HCT116 (cell line): ENCODE results near the gene OSCP1. TPM values are rescaled to one million over a fixed set of nuclear protein-coding genes. Genes with fewer than 3 reads are reported as not detected.

Experiments used
- ATAC-seq: fragments of 200-7000 bp; cut with Tn5 transposase; 2 replicates; pipeline ENCODE4 v1.9.1; 2020; ENCODE audit warnings: mild to moderate bottlenecking, moderate library complexity
- BruUV-seq: library from RNA; stranded (reverse); fragments of 400-500 nt; replicated peaks from 2 replicates; lab custom pipeline; 2021; lab: Mats Ljungman, UMichigan
- CTCF ChIA-PET: fragments of 300-600 bp; sonication (Branson Sonifier 250); formaldehyde crosslinking; loops from one replicate; lab custom pipeline; 2021; ENCODE audit warnings: antibody characterized with exemption; lab: Charles Lee
- POLR2A ChIA-PET: fragments of 300-600, 350-600 bp; sonication (Branson Sonifier 250); formaldehyde crosslinking; loops from one replicate; lab custom pipeline; 2021; ENCODE audit warnings: antibody characterized with exemption; lab: Charles Lee
- RAD21 ChIA-PET, 2 experiments: fragments of 300-600 bp; sonication (Branson Sonifier 250); formaldehyde crosslinking; loops; one replicate each; lab custom pipeline; 2023; ENCODE audit warnings: low total read pairs in 2 of 2; ENCODE audit not compliant: uncharacterized antibody in 2 of 2, unreplicated experiment in 2 of 2, low non-redundant PET in 1 of 2; lab: Charles Lee
- DNase-seq: peaks from one replicate; pipeline ENCODE4 v3.0.0-alpha.2; 2010; ENCODE audit warnings: low read depth, low spot score
- H2AFZ ChIP-seq: fragments of 200-600 bp; shearing (Covaris generic), sonication (generic); 2 replicates; pipeline ENCODE4 v1.6.1; 2017; ENCODE audit warnings: low read depth, mixed run types, mixed read lengths, antibody characterized with exemption, low read length; ENCODE audit not compliant: poor library complexity, severe bottlenecking
- H3K27ac ChIP-seq: 2 replicates; pipeline ENCODE4 v1.5.1; 2012; ENCODE audit warnings: low read depth, low read length
- H3K27me3 ChIP-seq: fragments of 200-600 bp; sonication (generic); 2 replicates; pipeline ENCODE4 v1.6.1; 2016; ENCODE audit warnings: mixed run types, low read length, mixed read lengths; ENCODE audit not compliant: insufficient read depth
- H3K36me3 ChIP-seq, 2 experiments: fragments of 200-500 bp in 1 of 2; fragments of 200-600 bp in 1 of 2; sonication (Bioruptor generic) in 1 of 2; sonication (generic) in 1 of 2; 2 replicates each; pipeline versions ENCODE4 v1.5.1 to v1.6.1; 2014 to 2016; ENCODE audit warnings: low read length in 2 of 2, inconsistent platforms in 1 of 2, mixed read lengths in 1 of 2, mixed run types in 1 of 2; ENCODE audit not compliant: insufficient read depth in 2 of 2, control insufficient read depth in 1 of 2
- H3K4me1 ChIP-seq, 2 experiments: fragments of 200-600 bp in 1 of 2; sonication (generic) in 1 of 2; 2 replicates each; pipeline versions ENCODE4 v1.5.1 to v1.6.1; 2012 to 2017; ENCODE audit warnings: low read length in 2 of 2, inconsistent platforms in 1 of 2, mild to moderate bottlenecking in 1 of 2, mixed read lengths in 1 of 2, mixed run types in 1 of 2, moderate library complexity in 1 of 2; ENCODE audit not compliant: insufficient read depth in 2 of 2, control insufficient read depth in 1 of 2
- H3K4me2 ChIP-seq: fragments of 200-600 bp; sonication (generic); 2 replicates; pipeline ENCODE4 v1.6.1; 2017; ENCODE audit warnings: mixed run types, low read length, mixed read lengths
- H3K4me3 ChIP-seq, 2 experiments: fragments of 200-600 bp in 1 of 2; sonication (generic) in 1 of 2; replicated peaks in 1 of 2; 2 replicates each; pipeline ENCODE4 v1.5.1; 2011 to 2016; ENCODE audit warnings: low read length in 2 of 2, control low read depth in 1 of 2, low read depth in 1 of 2, mild to moderate bottlenecking in 1 of 2, mixed read lengths in 1 of 2, mixed run types in 1 of 2
- H3K79me2 ChIP-seq: fragments of 200-600 bp; sonication (generic); 2 replicates; pipeline ENCODE4 v1.6.1; 2017; ENCODE audit warnings: mild to moderate bottlenecking, mixed run types, low read length, moderate library complexity, mixed read lengths; ENCODE audit not compliant: insufficient read depth
- H3K9ac ChIP-seq: fragments of 200-600 bp; sonication (generic); 2 replicates; pipeline ENCODE4 v1.6.1; 2016; ENCODE audit warnings: low read length, mixed read lengths
- H3K9me2 ChIP-seq: fragments of 200-600 bp; sonication (generic), shearing (Covaris generic); 2 replicates; pipeline ENCODE4 v1.6.1; 2017; ENCODE audit warnings: mixed run types, mild to moderate bottlenecking, moderate library complexity; ENCODE audit not compliant: insufficient read depth
- H3K9me3 ChIP-seq, 2 experiments: fragments of 200-500 bp in 1 of 2; fragments of 200-600 bp in 1 of 2; sonication (Bioruptor generic) in 1 of 2; sonication (generic) in 1 of 2; 2 replicates each; pipeline ENCODE4 v1.6.1; 2014 to 2017; ENCODE audit warnings: low read length in 2 of 2, mixed read lengths in 2 of 2, inconsistent platforms in 1 of 2, low read depth in 1 of 2, mild to moderate bottlenecking in 1 of 2, mixed run types in 1 of 2, moderate library complexity in 1 of 2; ENCODE audit not compliant: control insufficient read depth in 1 of 2, insufficient read depth in 1 of 2
- H4K20me1 ChIP-seq: fragments of 200-600 bp; sonication (generic), shearing (Covaris generic); 2 replicates; pipeline ENCODE4 v1.6.1; 2017; ENCODE audit warnings: mixed run types, mild to moderate bottlenecking, moderate library complexity; ENCODE audit not compliant: insufficient read depth
- CBX3 ChIP-seq: IDR thresholded peaks from 2 replicates; pipeline ENCODE4 v1.6.1; 2012; ENCODE audit warnings: low read depth
- CEBPB ChIP-seq: IDR thresholded peaks from 2 replicates; pipeline ENCODE4 v1.6.1; 2012; ENCODE audit warnings: low read depth
- CTCF ChIP-seq, 3 experiments: fragments of 200-600 bp in 1 of 3; sonication (generic) in 1 of 3; IDR thresholded peaks in 2 of 3; conservative IDR thresholded peaks in 1 of 3; 2 replicates each; pipeline ENCODE4 v1.5.1; 2012 to 2017; ENCODE audit warnings: low read depth in 2 of 3, low read length in 2 of 3, antibody characterized with exemption in 1 of 3, borderline replicate concordance in 1 of 3, control low read depth in 1 of 3, mild to moderate bottlenecking in 1 of 3, mixed read lengths in 1 of 3, mixed run types in 1 of 3, moderate library complexity in 1 of 3; ENCODE audit not compliant: insufficient read depth in 1 of 3
- EGR1 ChIP-seq: IDR thresholded peaks from 2 replicates; pipeline ENCODE4 v1.6.1; 2012; ENCODE audit warnings: low read depth
- FOSL1 ChIP-seq: IDR thresholded peaks from 2 replicates; pipeline ENCODE4 v1.6.1; 2012; ENCODE audit warnings: low read depth
- MAX ChIP-seq: IDR thresholded peaks from 2 replicates; pipeline ENCODE4 v1.6.1; 2012
- POLR2A ChIP-seq: IDR thresholded peaks from 2 replicates; pipeline ENCODE4 v1.7.0; 2011; ENCODE audit warnings: borderline replicate concordance; ENCODE audit not compliant: insufficient read depth, insufficient read length; ENCODE audit errors: extremely low read depth
- POLR2AphosphoS5 ChIP-seq: IDR thresholded peaks from 2 replicates; pipeline ENCODE4 v1.6.1; 2011; ENCODE audit warnings: mild to moderate bottlenecking, low read depth, low read length, moderate library complexity
- SIN3A ChIP-seq: IDR thresholded peaks from 2 replicates; pipeline ENCODE4 v1.6.1; 2012; ENCODE audit warnings: low read depth
- SP1 ChIP-seq: IDR thresholded peaks from 2 replicates; pipeline ENCODE4 v1.6.1; 2012; ENCODE audit warnings: low read depth
- SRF ChIP-seq: IDR thresholded peaks from 2 replicates; pipeline ENCODE4 v1.6.1; 2012; ENCODE audit warnings: low read depth
- TCF7L2 ChIP-seq: IDR thresholded peaks from 2 replicates; pipeline ENCODE4 v1.7.0; 2011; ENCODE audit warnings: borderline replicate concordance, inconsistent platforms; ENCODE audit not compliant: insufficient read depth, insufficient read length; ENCODE audit errors: extremely low read depth
- YY1 ChIP-seq: IDR thresholded peaks from 2 replicates; pipeline ENCODE4 v1.6.1; 2011; ENCODE audit warnings: low read length, low read depth, moderate library complexity, mild to moderate bottlenecking; ENCODE audit not compliant: insufficient replicate concordance; ENCODE audit errors: extremely low read depth
- ZFX ChIP-seq: fragments of 450-650 bp; IDR thresholded peaks from 2 replicates; pipeline ENCODE4 v1.6.1; 2017
- ZNF274 ChIP-seq: fragments of 200-500 bp; sonication (Bioruptor generic); IDR thresholded peaks from 2 replicates; pipeline ENCODE4 v1.6.1; 2014; ENCODE audit warnings: mild to moderate bottlenecking, low read depth, low read length, inconsistent platforms
- intact Hi-C: fragments of 100-400 bp; cut with micrococcal nuclease; formaldehyde crosslinking; loops from 2 replicates; pipeline ENCODE4 v1.10.0; 2022
- total RNA-seq: library from RNA; stranded (reverse); gene quantifications from one replicate; pipeline ENCODE4 v1.2.1, GENCODE V29; 2021; ENCODE audit not compliant: unreplicated experiment

Gene OSCP1
- total RNA-seq, 1 experiment from 2014 or later: 4.1 TPM

- ChIA-PET POLR2A (interaction anchor here (0.6 to 2.0 kb wide), 6 partner anchors 10 to 63 kb away, joined by 3 to 20 read pairs (median 4); partner anchors contain the start of gene OSCP1), CTCF (interaction anchor here (0.7 to 1.3 kb wide), 3 partner anchors 9 to 52 kb away, joined by 3 to 4 read pairs (median 3); partner anchors contain the start of gene OSCP1), RAD21 (no interaction called here)
- DNase-seq (peak; percentile 88), ATAC-seq (peak; percentile 90)
- Histone ChIP-seq H3K27me3 (no peaks in the 10 kb centered on the region), H3K27ac (peak within 1 kb of the TSS; percentile 84), H4K20me1 (no peaks in the 10 kb centered on the region), H3K4me1 (peaks cover 11 to 33% of the 10 kb centered on the region in 2 experiments), H3K79me2 (peaks cover 28% of the 10 kb centered on the region), H3K9me3 (no peaks in the 10 kb centered on the region), H2AFZ (no peak within 1 kb of the TSS), H3K9ac (peak within 1 kb of the TSS; percentile 83), H3K36me3 (peaks cover 6 to 22% of the 10 kb centered on the region in 2 experiments; a peak in 3 of 4 replicates), H3K4me3 (peak within 1 kb of the TSS; percentile 73 to 100), H3K9me2 (no peaks in the 10 kb centered on the region), H3K4me2 (peak within 1 kb of the TSS; percentile 90)
- TF ChIP-seq MAX (peak; percentile 95), POLR2AphosphoS5 (peak; percentile 93), POLR2A (peak; percentile 88), ZNF274 (no peak), SIN3A (peak; percentile 47; the same call in 1 of the 2 replicates), TCF7L2 (peak; percentile 69), CBX3 (peak; percentile 41; the same call in 1 of the 2 replicates), EGR1 (no peak), CTCF (IDR thresholded peaks at IDR 0.05 in 2 of 3, conservative IDR thresholded peaks at IDR 0.05 in 1 of 3; ENCODE audit: borderline replicate concordance in 1 of 3, insufficient read depth in 1 of 3, low read depth in 2 of 3, low read length in 2 of 3) (no peak), SP1 (peak; percentile 89), CEBPB (peak; percentile 97), ZFX (peak; percentile 94), SRF (peak; percentile 98), FOSL1 (no peak), YY1 (peak; percentile 100)
- intact Hi-C loops: loop anchor here (2.0 kb wide), 1 partner anchor 21 kb away; no protein-coding TSS in a partner anchor
- BruUV-seq: no TSS peak
Measured at GRCh38 chr1:36463803-36464604, 13.8 kb upstream of the OSCP1 start, which contains the start of gene MRPS15. Gene MRPS15, minus strand, starts transcription at chr1:36464384. Its CDS starts 109 bp downstream, at chr1:36464275.
